GM06990 (cell line): Measurements from ENCODE around the gene COL4A6.
"Not testable (repeated sequence)": the region's sequence is repeated elsewhere in the genome, so short reads cannot be mapped to it uniquely, and the experiment has no call there.

Source experiments
- DNase-seq: peaks from one replicate; pipeline ENCODE4 v3.0.0-alpha.2; 2011; ENCODE audit not compliant: insufficient read length; ENCODE audit errors: extremely low read depth
- H3K27me3 ChIP-seq: replicated peaks from 2 replicates; pipeline ENCODE4 v1.6.0; 2011; ENCODE audit warnings: low read length; ENCODE audit not compliant: control insufficient read depth, insufficient read depth
- H3K36me3 ChIP-seq: 2 replicates; pipeline ENCODE4 v1.5.1; 2011; ENCODE audit warnings: low read length; ENCODE audit not compliant: control insufficient read depth, insufficient read depth
- H3K4me3 ChIP-seq: replicated peaks from 2 replicates; pipeline ENCODE4 v1.5.1; 2011; ENCODE audit warnings: low read depth, mild to moderate bottlenecking, control low read depth, low read length
- TF ChIP-seq, protein P1 (sequence below): IDR thresholded peaks from 2 replicates; pipeline ENCODE4 v1.5.1; 2011; ENCODE audit warnings: low read length, control low read depth, mild to moderate bottlenecking, inconsistent platforms; ENCODE audit not compliant: insufficient read depth, poor library complexity, severe bottlenecking

COL4A6 gene

DNA sequence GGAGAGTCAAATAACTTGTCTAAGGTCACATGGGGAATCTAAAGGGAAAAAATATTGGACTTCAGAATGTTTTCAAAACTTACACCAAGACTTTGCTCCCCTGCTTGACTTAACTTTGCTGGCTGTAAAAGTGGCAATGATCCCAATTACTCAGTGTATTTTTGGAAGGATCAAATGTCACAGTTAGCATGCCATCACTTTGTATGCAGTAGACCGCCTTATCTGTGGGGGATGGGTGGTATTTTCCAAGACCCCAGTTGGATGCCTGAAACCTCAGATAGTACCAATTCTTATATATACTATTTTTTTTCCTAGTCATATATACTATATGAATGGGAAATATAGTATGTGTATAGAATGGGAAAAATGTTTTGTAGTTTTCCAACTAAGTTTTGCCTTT is 53.4 kb downstream of the COL4A6 start:
- Histone ChIP-seq H3K4me3 (no peak overlapping the region), H3K27me3 (no peaks in the 10 kb centered on the region), H3K36me3 (no peaks in the 10 kb centered on the region)
- TF ChIP-seq, protein P1, sequence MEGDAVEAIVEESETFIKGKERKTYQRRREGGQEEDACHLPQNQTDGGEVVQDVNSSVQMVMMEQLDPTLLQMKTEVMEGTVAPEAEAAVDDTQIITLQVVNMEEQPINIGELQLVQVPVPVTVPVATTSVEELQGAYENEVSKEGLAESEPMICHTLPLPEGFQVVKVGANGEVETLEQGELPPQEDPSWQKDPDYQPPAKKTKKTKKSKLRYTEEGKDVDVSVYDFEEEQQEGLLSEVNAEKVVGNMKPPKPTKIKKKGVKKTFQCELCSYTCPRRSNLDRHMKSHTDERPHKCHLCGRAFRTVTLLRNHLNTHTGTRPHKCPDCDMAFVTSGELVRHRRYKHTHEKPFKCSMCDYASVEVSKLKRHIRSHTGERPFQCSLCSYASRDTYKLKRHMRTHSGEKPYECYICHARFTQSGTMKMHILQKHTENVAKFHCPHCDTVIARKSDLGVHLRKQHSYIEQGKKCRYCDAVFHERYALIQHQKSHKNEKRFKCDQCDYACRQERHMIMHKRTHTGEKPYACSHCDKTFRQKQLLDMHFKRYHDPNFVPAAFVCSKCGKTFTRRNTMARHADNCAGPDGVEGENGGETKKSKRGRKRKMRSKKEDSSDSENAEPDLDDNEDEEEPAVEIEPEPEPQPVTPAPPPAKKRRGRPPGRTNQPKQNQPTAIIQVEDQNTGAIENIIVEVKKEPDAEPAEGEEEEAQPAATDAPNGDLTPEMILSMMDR, result no peak
- DNase-seq, result no peak

DNA sequence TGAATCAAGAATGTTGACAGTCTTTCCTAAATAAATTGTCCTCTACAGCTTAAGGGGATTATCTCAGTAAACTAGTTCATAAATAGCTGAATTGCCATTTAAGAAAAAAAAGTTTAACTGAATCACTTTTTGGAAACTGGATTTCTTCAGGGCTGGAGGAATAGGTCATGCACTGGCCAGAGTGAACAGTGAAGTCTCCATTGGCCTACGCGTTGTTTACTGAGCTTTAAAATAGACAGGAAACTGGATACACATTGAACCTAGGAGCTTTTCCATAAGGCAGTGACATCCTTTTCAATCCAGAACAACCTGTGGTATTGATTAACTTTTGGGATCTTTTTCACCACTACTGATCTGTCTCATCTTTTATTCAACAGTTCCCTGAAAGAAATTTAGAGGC is 58.0 kb downstream of the COL4A6 start:
- Histone ChIP-seq H3K4me3 (no peak overlapping the region), H3K27me3 (no peaks in the 10 kb centered on the region), H3K36me3 (no peaks in the 10 kb centered on the region)
- DNase-seq, result no peak
- TF ChIP-seq, protein P1, result no peak

DNA sequence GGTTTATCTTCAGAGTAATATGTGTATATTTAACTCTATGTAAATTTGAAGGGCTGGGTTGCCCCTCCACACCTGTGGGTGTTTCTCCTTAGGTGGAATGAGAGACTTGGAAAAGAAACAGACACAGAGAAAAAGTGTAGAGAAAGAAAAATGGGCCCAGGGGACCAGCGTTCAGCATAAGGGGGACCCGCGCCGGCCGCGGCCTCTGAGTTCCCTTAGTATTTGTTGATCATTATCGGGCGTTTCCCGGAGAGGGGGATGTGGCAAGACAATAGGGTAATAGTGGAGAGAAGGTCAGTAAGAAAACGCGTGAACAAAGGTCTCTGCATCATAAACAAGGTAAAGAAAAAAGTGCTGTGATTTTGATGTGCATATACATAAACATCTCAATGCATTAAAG is 61.4 kb downstream of the COL4A6 start:
- not testable (repeated sequence) for DNase-seq, H3K27me3 ChIP-seq, H3K36me3 ChIP-seq, H3K4me3 ChIP-seq

DNA sequence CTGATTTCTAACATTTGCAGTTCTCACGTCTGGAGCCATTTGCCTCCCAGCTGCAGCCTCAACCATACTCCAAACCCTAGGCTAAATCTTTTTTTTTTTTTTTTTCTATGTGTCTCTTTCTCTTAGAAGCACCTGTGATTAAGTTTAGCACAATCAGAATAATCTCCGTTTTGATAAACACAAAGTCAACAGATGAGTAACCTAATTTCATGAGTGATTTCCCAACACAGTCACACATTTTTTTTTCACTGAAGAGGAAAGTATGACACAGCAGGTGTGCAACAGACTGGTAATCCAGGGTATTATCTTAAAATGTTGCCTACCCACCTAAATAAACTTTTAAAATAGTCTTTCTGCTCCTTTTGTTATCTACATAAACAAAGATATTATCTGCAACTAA is 62.6 kb downstream of the COL4A6 start:
- not testable (repeated sequence) for DNase-seq, H3K36me3 ChIP-seq, H3K27me3 ChIP-seq, H3K4me3 ChIP-seq

DNA sequence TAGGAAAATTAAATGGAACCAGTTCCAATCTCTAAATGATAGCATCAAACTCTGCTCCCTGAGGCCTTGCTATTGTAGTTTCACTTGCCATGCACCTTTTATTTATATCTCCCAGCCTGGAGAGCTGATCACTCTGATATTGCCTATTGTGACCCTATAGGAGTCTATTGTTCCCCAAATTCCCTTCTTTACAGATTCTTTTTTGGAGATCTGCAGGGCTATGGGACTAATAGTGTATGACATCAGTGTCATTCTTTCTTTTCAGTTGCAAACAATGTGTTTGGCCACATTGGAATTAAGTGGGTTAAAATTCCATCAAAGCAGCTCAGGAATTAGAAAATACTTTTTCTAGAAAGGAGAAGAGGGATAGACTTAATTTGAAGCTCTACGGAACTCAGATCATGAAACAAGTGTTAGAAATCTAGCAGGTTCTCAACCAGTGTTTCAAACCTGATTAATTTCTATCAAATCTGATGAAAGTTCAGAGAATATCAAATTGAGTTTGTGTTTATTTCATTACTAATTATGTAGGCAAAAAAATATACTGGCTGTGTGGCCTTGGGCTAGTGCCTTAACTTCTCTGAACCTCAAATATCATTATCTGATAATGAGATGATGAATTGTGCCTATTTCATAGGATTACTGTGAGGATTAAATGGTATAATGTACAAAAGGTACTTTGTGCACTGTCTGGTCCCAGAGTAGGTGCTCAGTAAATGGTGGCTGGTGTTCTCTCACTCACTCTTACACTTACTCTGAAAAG is 71.4 kb downstream of the COL4A6 start:
- no peak overlapping the region for H3K4me3 ChIP-seq
- TF ChIP-seq, protein P1, result no peak

DNA sequence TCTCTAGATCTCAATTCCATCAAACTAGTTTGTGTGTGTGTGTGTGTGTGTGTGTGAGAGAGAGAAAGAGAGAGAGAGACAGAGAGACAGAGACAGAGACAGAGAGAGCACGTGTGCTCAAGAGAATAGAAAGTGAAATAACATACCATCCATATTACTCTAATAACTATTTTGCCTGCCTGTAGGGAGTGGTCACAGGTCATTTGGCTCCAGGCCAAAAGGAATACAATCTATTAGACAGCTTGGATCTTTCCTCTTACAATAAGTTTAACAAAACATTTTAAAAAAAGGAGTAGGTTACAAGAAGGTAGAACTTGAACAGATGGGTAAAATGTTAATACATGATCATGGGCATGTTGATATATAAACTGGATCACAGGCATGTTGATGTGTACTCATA is 76.2 kb downstream of the COL4A6 start:
- no peaks in the 10 kb centered on the region for H3K36me3 ChIP-seq
- H3K27me3 ChIP-seq, result no peaks in the 10 kb centered on the region
- H3K4me3 ChIP-seq, result no peak overlapping the region
- no peak for DNase-seq
- TF ChIP-seq, protein P1, result no peak

More for the DNA sequence above, 71.4 kb downstream of the COL4A6 start:
- DNase-seq, result no peak
- H3K36me3 ChIP-seq, result no peaks in the 10 kb centered on the region
- H3K27me3 ChIP-seq, result no peaks in the 10 kb centered on the region

DNA sequence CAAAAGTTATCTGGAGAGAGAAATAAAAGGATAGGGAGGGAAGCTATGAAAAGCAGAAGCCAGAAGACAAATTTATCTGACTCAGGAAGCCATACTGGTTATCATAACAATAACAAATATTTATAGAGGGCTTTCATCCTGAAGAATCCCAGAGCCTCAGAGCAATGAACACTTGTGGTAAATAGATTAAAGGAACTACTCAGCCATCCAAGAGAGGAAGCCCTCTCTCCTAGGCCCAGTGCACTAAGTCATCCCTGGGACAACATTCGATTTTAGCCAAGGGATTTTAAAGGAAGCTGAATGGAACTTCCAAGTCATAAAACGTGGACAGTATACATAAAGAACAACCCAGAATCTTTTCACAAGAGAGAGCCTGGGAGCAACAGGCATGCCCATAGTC is 76.9 kb downstream of the COL4A6 start:
- no peak for DNase-seq
- Histone ChIP-seq H3K4me3 (no peak overlapping the region), H3K27me3 (no peaks in the 10 kb centered on the region), H3K36me3 (no peaks in the 10 kb centered on the region)
- TF ChIP-seq, protein P1, result no peak
